NCI-H2227 (cell line): ENCODE measurements around the gene UBE4A.
A peak's percentile ranks its signal among the peaks of the same experiment; 100 is the strongest.

Experiments
- DNase-seq: peaks from one replicate; lab custom pipeline; 2025; ENCODE audit not compliant: unreplicated experiment; lab: John Stamatoyannopoulos, UW

The UBE4A gene

DNA sequence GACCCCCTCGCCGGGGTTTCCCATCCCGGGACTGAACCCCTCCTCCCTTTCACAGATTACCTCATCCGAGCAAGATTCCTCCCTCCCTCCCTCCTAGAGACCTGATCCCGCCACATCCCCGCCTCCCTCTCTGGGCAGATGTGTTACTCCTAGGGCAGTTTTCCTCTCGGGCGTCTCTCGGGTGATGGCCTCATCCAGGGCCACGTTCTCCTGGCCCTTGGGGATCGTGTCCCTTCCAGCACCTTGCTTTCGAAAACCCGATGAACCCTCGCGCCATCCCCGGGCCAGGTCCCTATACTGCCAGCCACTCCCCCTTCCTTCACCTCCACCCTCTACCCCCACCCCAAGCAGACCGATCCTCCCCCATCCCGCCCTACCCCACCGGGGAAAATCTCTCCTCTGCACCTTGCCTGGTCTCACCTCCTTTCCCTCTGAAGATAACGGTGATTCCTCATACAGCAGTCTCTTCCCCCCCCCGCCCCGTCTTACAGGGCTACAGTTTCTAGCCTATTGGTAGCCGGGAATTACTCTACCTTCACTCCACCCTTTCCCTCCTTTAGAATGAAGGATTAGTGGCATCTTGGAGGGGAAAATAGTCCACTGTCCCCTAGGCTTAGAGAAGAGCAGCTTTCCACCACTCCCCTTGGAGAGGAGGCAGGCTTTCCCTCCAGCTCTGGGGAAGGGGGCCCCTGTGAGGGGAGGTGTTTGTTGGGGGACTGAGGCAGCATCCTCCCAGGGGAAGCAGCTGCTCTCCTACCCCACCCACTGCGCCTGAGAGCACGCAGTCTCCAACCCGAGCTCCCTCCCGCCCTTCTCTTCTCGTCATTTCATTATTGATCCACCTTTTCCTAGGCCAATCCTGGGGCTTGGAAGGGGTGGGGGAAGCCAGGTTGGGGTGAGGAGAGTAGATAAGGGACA, 78.1 kb downstream of the UBE4A start:
- DNase-seq, result peak; percentile 36

GRCh38 chr11:118438314-118438931, 79.0 kb downstream of the UBE4A start:
- DNase-seq, result peak; percentile 50

GRCh38 chr11:118439646-118440045, 80.2 kb downstream of the UBE4A start:
- no peak for DNase-seq

DNA sequence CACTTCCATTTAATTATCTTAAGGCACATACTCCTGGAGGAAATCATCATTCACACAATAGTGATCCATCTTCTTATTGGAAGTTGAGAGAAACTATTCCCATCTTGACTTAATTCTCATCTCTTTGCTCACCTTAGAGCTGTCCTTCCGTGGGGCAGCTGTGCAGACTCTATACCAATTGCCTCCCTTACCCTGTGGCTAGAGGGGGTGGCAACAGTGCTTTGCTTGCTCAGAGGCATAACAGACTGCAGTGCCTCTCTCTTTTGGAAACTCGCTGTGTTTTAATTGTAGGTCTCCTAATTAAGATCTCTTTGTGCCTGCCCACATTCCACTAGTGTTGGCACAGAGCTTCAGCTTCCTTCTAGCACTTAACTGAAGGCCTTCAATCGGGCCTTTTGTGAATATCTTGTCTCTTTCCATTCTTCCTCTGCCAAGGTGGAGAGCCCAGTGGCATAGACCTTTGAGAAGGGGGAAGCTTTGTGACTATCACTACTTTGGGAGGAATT, 82.4 kb downstream of the UBE4A start:
- no peak for DNase-seq

- no peak for DNase-seq
Measured at GRCh38 chr11:118442301-118442700, 82.9 kb downstream of the UBE4A start.

DNA sequence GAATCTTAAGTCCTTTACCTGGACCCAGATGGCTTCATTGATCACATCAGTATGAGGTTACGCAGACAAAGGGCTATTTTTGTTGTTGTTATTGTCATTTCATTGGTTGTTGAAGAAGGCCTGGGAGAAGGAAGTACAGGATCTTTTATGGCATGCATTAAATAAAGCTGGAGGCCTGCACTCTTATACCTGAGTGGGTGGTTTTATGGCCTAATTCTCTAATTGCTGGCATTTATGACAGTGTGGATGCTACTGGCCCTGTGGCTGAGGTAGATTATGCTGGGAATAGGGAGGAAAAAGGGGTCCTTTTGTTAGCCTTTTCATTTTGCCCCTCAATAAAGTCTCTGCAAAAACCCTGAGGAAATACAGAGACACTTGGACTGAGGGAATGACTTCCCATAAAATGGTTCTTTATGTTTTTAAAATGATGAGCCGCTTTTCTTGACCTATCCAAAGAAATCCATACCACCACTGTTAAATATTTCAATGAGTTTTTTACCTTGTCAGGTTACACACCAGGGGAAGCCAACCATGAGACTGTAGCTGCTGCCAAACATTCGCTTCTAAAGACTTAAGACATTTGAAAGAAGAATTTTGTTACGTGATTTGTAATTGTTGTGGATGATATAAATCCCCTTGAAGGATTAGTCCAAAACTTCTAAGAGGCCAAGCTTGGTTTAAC, 83.6 kb downstream of the UBE4A start:
- DNase-seq, result no peak

- DNase-seq, result no peak
Measured at GRCh38 chr11:118443590-118444218, 84.3 kb downstream of the UBE4A start.

GRCh38 chr11:118447423-118447822, 88.0 kb downstream of the UBE4A start:
- DNase-seq, result no peak

DNA sequence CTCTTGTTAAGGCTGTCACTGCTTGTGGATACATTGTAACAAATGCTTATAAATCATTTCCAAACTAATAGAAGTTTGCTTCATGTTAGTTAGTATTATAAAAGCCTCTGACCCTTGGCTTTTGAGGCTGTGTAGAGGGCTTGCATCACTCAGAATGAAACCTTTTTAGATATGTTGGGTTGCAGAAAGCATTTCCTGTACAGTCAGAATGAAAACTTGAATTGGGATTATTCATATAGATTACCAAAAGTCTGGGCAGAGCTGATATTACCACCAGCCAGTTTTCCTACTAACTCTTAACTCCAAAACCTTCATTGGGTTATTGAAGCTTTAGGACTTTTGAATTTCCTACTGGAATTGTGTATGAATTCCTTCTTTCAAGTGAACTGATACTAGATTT, 88.9 kb downstream of the UBE4A start:
- DNase-seq, result no peak
